CD4-positive, alpha-beta T cell treated with Interferon gamma for 1 hour (primary cell): ENCODE data around the gene PGM2L1.
"Not testable (repeated sequence)": the region's sequence is repeated elsewhere in the genome, so short reads cannot be mapped to it uniquely, and the experiment has no call there.

Experiments used
- DNase-seq: peaks from one replicate; pipeline ENCODE4 v3.0.0-alpha.2; 2020

The PGM2L1 gene

DNA sequence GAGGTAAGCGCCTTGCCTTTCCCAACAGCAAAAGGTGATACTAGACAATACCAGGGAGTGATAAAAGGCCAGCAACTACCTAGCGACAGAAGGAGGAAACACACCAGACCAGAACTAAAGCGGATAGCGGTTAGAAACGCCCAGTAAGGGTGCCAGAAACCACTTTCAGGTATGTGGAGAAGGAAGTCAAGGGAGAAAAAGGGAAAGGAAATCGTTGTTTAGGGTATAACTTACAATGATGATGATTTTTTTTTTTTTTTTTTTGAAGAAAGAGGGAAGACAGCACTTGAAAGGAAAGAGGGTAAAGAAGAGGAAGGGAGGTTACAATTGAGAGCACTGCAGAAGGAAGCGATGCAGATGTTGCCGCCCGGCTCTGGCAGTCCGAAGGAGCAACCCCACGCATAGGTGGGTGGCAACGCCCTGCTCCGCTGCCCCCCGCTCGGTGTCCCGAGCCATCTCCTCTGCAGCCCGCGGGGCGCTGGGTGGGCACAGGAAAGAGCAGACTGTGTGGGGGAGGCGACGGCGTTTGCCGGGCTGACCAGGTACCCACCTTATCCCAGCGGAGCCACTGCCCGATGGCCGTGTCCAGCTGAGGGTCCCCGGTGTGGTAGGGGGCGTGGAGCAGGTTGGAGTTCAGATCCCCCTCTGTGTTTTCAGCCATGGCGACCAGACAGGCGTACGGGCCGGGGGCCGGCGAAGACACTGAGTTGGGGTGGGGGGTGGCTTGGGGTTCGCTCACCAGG, 561 bp downstream of the PGM2L1 start:
- DNase-seq = peak; percentile 28

GRCh38 chr11:74392256-74392655, 6.0 kb downstream of the PGM2L1 start:
- no peak for DNase-seq

DNA sequence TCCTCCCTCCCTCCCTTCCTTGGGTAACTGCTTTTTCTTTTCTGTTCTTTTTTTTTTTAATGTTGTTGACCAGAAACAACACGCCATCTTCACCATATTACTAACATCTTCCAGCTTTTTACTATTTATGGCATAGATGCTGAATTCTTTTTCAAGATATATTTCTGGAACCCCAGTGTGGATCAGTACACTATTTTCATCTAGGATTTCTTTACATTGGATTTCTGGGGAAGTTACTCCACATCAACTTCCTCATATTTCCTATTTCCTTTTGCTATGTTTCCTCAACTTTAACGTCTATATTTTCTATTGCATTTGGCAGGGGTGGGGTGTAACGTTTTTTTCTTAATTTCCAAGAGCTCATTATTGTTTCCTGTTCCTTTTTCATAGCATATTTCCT, 7.0 kb downstream of the PGM2L1 start:
- DNase-seq = no peak

DNA sequence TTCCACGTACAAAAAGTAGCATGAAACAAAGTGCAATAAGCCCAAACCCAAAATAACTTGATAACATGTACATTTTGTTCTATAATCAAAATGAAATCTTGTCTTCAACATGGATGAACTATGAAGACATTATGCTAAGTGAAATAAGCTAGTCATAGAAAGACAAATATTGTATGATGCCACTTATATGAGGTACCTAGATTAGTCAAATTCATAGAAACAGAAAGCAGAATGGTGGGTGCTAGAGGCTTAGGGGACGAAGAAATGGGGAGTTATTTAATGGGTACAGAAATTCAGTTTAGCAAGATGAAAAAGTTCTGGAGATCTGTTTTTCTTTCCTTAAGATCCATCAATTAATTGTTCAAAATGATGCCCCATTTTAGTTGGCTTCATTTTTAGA, 7.5 kb downstream of the PGM2L1 start:
- DNase-seq = no peak

GRCh38 chr11:74388678-74389327, 9.4 kb downstream of the PGM2L1 start:
- peak; percentile 2 for DNase-seq

DNA sequence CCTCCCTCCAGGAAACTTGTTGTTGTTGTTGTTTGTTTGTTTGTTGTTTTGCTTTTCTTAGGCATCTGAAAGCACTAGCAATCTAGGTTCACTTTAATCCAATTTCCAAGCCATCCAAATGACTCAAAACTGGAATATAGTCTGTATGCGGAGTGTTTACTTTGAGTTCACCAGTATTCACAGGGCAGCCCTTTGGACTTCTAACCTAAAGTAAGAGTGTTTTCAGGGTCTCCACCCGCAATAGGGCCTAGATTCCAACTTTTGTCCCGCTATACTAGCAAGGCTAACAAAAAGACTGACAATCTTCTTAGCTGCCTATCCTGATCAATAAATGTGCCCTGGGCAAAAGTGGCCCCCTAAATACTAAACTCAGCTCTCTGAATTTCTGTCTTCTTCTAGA, 13.6 kb downstream of the PGM2L1 start:
- DNase-seq = no peak

DNA sequence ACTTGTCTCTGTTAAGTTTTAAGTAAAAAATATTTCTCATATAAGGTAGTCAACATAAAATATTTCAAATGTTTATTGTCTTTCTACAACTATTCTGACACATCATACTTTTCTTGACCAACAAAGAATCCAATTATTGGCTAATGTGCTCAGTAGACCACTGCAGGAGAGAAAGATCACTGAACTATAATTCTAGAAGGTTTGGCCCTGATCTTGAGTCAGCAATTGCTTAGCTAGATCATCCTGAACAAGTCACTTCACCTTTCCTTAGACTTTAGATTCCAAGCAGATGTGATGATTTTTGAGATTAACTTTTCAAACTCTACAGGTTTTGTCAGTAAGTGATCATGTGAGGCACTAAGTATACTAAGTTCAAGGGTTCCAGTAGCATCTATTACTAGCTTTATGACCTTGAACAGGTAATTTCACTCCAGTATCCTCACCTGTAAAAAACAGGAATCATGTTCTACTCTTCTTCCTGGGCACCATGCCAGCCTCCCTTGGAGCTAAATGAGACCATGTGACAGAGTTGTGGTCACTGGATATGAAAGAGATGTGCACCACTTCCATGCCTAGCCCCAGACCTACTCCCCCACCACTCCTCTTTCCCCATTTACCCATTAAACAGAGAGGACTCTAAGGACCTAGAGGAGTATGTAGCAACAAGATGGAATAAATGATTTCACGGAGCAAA, 17.3 kb downstream of the PGM2L1 start:
- DNase-seq = no peak

DNA sequence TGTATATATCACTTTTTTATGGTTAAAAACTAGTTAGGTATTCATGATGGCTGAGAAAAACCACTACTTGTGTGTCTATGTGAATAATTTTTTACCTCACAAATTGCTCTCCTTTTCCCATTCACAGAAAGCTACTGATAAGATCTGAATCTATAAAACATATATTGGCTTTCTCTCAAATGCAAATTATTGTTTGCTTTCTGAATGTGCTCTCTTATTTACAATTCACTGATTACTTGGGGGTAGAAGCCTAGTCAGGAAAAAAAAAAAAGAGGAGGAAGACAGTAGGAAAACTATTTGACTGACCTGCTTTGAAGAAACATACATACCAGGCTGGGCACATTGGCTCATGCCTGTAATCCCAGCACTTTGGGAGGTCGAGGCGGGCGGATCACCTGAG, 20.5 kb downstream of the PGM2L1 start:
- no peak for DNase-seq

- no peak for DNase-seq
These were observed 24.9 kb downstream of the PGM2L1 start for GRCh38 chr11:74373382-74373781.

DNA sequence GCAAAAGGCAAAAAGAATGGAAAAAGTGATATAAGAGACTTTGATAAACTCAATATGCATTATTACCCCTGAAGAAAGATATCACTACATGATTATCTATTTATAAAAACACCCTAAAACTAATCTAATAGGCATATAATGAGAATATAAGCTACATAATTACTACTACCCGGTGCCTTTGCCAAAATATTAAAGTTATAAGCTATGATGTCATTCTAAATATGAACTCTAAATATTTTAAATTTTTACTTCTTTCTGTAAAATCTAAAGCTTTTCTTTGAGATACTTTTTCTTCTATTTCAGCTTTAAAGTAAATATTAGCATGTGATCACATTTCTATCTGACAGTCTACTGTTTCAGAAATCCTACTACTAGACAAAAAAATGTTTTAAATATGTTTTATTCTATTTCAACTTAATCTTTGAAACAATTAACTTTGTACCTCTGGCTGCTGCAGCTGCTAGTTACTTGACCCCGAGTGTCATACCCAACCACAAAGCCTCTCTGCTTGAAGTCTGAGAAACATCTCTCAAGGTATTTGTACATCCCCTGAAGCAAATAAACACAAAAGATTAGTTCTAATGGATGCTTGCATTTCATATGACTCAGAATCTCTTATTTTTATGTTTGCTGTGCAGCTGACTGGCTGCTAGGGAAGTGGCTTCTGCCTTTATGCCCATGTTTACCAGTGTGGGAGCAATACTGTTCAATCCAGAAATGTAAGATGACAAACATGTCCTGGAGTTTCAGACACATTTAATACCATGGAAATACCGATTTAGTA, 26.8 kb downstream of the PGM2L1 start:
- DNase-seq = no peak

DNA sequence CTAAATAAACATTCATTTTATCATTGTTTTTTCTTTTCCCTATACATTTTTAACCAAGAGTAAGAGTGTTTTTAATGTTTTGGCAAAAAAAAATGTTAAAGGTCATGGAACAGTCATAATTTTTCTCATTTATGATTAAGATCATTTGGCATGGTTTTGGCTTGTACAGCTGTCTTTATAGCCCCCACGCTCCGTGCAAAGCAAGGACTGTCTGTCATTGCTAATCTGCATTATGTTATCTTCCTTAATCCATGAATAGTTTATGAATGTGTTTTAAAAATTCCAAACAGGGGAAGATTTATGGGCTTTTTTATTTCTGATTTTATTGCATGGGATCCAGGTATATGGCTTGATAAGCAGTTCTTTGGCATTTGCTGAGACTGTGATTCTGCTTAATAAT, 28.1 kb downstream of the PGM2L1 start:
- no peak for DNase-seq

DNA sequence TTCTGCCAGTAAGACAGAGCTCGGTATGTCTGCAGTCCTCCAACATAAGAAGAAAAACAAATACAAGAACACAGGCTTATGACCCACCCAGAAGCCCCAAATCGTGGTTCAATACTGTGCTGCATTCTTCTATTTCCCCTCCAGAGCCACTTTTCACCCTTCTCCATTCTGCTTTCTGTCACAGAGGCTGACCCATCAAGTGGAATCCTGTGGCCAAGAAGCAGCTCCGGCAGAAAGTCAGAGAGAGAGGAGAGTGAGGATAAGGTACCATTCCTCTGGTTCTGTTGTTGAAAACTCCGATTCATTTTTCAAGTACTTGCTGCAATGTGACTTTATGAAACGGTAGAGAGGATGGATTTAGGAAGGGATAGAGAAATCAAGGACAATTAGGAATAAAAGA, 30.4 kb downstream of the PGM2L1 start:
- no peak for DNase-seq

- DNase-seq = no peak
These were observed 31.7 kb downstream of the PGM2L1 start for GRCh38 chr11:74366576-74366975.

DNA sequence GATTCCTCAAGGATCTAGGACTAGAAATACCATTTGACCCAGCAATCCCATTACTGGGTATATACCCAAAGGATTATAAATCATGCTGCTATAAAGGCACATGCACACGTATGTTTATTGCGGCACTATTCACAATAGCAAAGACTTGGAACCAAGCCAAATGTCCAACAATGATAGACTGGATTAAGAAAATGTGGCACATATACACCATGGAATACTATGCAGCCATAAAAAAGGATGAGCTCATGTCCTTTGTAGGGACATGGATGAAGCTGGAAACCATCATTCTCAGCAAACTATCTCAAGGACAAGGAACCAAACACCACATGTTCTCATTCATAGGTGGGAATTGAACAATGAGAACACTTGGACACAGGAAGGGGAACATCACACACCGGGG, 32.4 kb downstream of the PGM2L1 start:
- DNase-seq = not testable (repeated sequence)

GRCh38 chr11:74357449-74357848, 40.8 kb downstream of the PGM2L1 start:
- no peak for DNase-seq

- DNase-seq = no peak
These were observed 42.6 kb downstream of the PGM2L1 start for GRCh38 chr11:74355626-74356025.

- DNase-seq = no peak
These were observed 44.2 kb downstream of the PGM2L1 start for GRCh38 chr11:74354036-74354435.

- no peak for DNase-seq
These were observed 50.9 kb downstream of the PGM2L1 start for GRCh38 chr11:74347381-74347780.

DNA sequence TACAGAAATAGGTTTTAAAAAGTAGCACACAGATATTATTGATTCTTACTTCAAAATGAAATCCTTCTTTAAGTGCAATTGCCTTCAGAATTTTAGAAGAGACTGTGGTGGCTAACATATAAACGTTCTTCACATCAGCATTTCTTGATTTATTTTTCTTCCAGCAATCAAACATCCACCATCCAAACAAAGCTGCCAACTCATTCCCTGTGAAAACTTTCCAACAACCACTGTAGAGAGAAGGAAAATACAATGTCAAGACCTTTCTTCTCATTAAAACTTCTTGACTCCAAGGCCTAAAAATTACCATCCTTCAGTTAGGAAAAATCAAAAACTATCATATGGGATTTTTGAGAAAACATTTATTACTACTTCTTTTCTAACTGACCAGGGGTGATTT, 52.8 kb downstream of the PGM2L1 start:
- no peak for DNase-seq

DNA sequence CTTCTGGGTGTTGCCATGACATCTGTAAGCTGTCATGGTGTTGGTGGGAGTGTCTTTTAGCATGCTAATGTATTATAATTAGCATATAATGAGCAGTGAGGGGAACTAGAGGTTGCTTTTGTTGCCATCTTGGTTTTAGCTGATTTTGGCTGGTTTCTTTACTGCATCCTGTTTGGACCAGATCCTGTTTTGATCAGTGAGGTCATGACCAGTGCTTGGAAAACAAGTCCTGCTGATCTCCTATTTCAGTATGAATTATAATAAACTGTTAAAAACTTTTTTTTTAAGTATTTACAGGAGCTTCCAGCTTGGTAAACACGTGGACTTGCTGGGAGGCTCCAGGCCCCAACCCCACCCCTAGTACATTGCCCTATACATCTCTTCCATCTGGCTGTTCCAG, 56.3 kb downstream of the PGM2L1 start:
- DNase-seq = no peak

DNA sequence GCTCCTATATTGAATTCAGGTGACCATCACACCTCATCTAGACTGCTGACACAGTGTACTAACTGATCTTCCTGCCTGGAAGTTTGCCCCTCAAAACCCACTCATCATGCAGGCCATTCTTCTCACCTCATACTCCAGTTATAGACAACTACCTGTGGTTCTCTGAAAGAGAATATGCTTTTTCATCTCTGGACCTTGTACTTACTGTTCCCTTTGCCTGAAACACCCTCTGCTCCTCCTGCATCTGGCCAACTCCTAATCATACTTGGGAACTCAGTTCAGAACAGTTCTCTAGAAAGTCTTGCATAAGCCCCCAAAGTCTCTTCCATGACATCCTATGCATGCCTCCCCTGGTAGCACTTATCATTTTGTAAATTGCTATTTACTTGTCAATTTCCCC, 58.6 kb downstream of the PGM2L1 start:
- no peak for DNase-seq

DNA sequence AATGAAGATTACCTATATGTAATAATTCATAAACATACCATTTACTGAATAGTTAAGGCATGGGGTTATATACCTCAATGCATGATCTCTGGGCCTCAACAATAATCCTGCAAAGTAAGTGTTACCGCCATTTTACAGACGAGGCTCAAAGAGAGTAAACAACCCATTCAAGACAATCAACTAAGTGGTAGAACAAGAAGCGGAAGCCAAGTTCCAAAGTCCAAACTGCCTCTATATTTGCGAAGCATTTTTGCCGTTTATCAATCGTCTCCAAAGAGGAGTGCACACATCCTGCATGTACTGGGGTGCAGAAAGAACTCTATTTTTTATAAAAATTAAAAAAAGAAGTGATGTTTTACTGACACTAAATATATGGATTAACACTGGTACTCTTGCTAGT, 59.3 kb downstream of the PGM2L1 start:
- DNase-seq = no peak

DNA sequence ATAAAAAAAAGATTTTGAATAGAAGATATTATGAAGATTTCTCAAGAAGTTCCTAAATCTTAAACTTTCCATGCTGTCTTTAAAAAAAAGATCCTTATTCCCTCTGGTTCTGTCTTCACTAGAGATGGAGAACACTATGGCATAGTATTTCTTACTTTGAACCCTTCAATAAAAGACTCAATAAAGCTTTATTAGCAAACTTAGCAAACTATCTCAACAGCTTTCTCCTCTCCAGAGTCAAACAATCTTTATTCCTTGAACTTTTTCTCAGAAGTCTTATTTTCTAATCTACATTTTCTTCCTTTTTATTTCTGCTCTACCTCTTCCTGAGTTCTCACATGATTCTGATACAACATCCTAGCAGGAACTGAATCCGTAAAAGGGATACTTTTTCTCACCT, 65.0 kb downstream of the PGM2L1 start:
- no peak for DNase-seq
